HG03060 (cell line): ENCODE measurements around the gene NEMP1.
"Not testable (repeated sequence)": the region's sequence is repeated elsewhere in the genome, so short reads cannot be mapped to it uniquely, and the experiment has no call there.

Source experiments
- ATAC-seq: cut with Tn5 transposase; IDR thresholded peaks from one replicate; pipeline ENCODE4 v1.9.1; 2021; ENCODE audit warnings: low read depth, moderate number of reproducible peaks; ENCODE audit not compliant: unreplicated experiment

Gene NEMP1, protein sequence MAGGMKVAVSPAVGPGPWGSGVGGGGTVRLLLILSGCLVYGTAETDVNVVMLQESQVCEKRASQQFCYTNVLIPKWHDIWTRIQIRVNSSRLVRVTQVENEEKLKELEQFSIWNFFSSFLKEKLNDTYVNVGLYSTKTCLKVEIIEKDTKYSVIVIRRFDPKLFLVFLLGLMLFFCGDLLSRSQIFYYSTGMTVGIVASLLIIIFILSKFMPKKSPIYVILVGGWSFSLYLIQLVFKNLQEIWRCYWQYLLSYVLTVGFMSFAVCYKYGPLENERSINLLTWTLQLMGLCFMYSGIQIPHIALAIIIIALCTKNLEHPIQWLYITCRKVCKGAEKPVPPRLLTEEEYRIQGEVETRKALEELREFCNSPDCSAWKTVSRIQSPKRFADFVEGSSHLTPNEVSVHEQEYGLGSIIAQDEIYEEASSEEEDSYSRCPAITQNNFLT

DNA sequence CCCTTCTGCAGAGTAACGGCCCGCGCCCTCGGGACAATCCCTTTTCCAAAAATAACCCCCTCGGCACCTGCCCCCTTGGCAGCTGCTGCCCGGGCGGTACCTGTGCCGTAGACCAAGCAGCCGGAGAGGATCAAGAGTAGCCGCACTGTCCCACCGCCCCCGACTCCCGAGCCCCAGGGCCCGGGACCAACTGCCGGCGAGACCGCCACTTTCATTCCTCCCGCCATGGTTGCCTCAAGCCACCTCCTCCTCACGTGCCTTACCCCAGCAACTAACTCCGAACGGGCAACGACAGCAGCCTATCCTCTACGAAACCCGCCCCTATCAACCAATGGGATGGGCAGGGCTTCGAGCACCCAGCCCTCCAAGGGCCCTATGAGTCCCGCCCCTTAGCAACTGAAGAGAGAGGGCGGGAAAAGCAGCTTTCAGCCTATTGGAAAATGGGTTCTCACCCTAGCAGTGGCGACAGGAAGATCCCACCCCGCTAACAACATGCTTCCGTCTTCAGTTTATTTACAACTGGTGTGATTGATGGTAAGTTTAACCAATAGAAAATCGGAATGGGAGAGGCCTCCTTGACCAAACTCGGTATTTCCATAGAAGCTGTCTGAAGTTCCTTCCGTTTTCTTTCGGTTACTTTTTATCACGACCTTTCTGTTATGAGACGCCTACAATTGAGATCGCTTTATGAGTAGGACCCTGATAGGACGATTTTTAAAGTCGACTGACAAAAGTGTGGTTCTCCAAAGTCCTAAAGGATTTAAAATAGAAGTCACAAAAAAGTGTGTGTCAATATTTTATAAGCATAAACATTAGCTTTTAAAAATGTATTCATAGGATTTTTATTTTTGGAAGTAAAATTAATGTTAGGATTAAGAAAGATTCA is at the start of gene NEMP1:
Gene NEMP1, minus strand, starts transcription at position 273 of the 886 bp plus-strand sequence. Its CDS starts 46 bp downstream, at position 227.
- ATAC-seq = peak; percentile 94

DNA sequence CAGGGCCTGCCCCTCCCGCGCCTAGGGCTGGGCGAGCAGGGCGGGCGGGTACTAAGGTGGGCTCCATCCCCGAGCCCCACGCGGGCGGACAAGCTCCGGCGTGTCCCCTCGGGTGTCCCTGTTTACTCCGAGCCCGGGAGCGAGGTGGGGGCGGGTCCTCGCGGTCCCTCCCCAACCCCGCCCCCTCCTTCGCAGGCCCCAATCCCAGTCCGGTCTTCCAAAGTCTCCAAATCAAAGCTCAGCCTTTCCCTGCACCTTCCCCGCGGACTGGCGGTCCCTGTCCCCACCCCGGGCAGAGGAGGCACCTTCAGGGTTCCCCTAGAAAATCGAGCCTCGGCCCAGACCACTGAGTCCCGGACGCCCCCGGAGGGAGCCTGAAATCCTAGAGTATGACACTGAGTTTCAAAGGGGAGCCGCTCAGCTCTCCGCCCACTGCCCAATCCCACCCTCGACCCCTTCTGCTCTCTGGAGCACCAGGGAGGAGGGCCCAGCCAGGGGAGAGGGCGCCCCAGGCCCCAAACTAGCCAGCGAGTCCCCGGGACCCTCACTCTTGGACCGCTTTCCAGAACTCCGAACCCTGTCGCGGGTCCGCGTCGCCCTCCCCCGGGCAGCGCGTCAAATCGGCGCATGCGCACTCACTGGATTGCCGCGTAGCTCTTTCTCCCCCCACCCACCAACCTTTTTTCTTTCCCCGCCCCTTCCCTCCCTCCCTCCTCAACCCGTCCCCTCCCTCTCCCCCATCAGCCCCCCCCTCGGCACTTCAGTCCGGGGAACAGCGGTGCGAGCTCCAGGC is 49.3 kb upstream of the NEMP1 start, which contains the start of gene LRP1:
Gene LRP1, plus strand, starts transcription at position 758 of the 793 bp plus-strand sequence. CDS start 482 bp downstream, outside the sequence.
- ATAC-seq = no peak

DNA sequence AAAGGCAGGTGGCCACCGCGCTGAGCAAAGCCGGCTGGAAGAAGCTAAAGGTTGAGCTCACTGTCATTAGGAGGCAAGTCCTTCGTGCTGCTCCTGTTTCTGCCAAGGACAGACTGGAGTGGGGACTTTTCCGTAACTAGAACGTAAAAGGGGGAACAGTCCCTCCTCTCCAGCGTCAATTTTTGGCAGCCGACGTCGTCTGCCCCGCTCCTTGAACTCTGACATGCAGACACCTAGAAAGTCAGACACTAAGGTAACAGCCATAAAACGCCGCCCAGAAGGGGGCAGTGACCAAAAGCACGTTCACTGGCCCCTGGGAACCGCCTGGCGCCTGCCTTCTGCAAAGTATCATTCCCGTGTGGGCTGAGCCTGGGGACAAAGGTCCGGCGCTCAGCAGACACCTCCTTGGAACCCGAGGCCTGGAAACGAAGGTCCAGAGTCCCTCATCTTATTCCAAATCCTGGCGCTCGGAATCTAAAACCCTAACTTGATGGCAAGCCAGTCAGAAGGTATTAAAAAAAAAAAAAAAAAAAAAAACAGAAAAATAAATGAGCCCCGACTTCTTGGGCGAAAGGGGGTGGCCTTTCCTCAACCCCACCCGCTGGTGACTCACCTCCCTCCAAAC is 48.6 kb upstream of the NEMP1 start:
- no peak for ATAC-seq

DNA sequence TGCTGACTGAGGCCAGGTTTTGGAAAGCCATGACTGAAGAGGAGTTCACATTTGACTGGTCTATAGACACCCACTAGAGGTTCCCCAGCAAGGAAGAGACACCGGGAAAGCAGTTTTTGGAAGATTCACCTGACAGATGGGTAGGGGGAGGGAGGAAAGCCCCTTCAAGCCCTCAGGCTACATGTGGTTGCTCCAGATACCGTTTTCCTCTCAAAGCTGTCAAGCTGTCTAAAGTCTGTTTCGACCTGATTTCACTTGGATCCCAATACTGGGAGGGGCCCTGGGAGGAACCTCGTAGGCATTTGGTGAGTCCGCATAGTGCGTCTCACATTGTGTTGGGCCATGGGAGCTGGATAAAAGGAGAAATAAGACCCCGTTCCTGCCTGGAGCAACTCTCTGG is 48.0 kb upstream of the NEMP1 start:
- ATAC-seq = no peak

DNA sequence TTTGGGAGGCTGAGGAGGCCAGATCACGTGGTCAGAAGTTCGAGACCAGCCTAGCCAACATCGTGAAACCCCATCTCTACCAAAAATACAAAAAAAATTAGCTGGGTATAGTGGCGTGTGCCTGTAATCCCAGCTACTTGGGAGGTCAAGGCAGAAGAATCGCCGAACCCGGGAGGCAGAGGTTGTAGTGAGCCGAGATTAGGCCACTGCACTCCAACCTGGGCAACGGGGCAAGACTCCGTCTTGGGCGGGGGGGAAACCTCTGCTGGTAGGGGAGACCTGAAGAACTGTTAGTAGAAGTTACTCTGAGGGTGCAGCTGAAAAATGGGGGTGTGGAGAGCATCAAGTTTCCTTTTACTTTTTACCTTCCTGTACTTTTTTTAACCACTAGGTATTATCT is 47.5 kb upstream of the NEMP1 start:
- no peak for ATAC-seq

GRCh38 chr12:57124261-57124877 is 45.8 kb upstream of the NEMP1 start:
- no peak for ATAC-seq

DNA sequence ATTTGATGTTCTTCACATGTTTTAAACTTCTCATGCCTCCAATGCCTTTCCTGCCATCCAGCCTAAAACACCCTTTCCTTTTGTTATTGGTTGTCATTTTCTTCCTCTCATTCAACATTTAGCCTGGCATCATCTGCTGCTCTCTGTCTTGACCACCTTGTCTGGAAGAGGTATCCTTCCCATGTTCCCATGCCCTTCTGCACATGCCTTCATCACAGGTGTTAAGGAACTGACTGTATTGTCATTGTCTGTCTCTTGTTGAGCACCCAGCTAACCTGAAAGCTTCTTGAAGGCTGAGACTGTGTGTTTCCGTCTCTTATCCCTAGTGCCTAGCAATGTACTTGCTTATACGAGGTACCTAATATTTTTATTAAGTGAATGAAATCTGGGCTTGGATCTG is 45.2 kb upstream of the NEMP1 start:
- ATAC-seq = no peak

GRCh38 chr12:57120718-57121117 is 42.1 kb upstream of the NEMP1 start:
- not testable (repeated sequence) for ATAC-seq

DNA sequence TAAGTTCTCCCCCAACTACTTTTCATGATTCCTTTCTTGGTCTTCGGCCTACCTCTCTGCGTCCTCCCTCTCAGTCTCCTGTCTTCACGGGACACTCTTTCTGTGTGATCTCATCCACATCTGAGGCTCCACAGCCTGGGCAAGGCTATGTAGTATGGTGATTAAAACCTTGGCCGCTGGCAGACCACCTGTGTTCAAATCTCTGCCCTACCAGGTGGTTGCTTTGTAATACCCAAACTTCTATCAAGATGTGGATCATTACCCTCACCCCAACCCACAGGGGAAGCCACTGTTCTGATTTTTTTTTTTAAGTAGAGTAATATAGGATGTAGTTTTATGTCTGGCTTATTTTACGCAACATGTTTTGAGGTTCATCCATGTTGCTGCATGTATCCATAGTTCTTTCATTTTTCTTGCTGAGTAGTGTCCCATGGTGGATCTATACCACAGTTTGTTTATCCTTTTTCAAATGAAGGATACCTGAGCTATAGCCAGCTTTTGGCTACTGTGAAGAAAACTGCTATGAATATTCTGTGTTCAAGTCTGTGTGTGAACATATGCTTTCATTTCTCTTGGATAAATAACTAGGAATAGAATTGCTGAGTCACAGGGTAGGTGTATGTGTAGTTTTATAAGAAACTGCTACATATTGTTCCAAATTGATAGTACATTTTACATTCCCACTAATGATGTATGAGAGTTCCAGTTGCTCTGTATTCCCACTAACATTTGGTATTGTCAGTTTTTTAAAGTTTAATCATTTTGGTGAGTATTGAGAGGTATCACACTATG is 40.9 kb upstream of the NEMP1 start:
- ATAC-seq = no peak

- no peak for ATAC-seq
These were observed 40.2 kb upstream of the NEMP1 start for GRCh38 chr12:57118711-57119271.

- ATAC-seq = no peak
These were observed 38.1 kb upstream of the NEMP1 start for GRCh38 chr12:57116580-57117281.

DNA sequence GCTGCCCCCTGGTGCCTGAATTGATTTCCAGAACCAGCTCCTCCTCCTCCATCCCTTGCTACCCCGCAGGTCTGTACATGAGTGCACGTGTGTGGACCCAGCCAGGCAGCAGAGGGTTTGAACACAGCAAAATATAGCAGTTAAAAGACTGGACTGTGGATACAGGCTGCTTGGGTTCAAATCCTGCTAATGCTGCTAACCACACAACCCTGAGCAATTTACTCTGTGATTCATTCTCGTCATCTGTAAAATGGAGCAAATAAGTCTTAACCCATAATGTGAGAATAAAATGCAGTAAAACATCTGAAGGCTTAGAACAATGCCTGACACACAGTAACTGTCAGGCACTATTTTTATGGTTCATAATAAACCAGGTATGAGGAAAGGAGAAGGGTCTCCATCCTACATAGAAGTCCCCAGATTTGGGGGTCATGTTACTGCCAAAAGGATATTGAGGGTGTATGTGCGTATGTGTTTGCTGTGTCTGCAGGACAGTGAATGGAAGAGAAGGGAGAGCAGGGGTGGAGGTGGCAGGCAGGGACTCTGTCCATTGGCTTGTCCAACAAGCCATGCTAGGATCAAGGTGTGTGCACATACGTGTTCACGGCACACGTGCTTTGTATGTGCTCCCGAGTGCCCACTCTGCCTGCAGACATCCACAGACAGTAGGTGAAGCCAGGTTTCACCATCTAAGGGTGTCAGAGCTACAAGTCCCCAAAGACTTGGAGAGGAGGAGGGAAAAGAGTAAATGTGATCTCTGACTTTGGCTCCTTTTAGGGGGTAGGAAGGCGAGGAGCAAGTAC is 34.1 kb upstream of the NEMP1 start:
- ATAC-seq = peak; percentile 61

GRCh38 chr12:57111031-57111734 is 32.6 kb upstream of the NEMP1 start, which contains the start of gene STAT6:
TSS of gene STAT6 (minus strand) at chr12:57111362. CDS start at chr12:57108278, 3,084 bp downstream.
- ATAC-seq = no peak

- no peak for ATAC-seq
These were observed 31.8 kb upstream of the NEMP1 start for GRCh38 chr12:57110104-57111030.
